B cell (primary cell): ENCODE results near the gene ENO1. TPM values are rescaled to one million over a fixed set of nuclear protein-coding genes. Genes with fewer than 3 reads are reported as not detected.
"Not testable (repeated sequence)": the region's sequence is repeated elsewhere in the genome, so short reads cannot be mapped to it uniquely, and the experiment has no call there.

ENCODE experiments used
- ATAC-seq: fragments of 200-7000 bp; cut with Tn5 transposase; one replicate; pipeline ENCODE4 v1.10.0; 2021; ENCODE audit warnings: low read depth, mild to moderate bottlenecking, moderate number of reproducible peaks, moderate library complexity
- CTCF ChIA-PET: fragments of 350-600 bp; sonication (Branson Sonifier 250); formaldehyde crosslinking; loops from one replicate; lab custom pipeline; 2021; ENCODE audit warnings: antibody characterized with exemption, inconsistent platforms; lab: Charles Lee
- POLR2A ChIA-PET: fragments of 350-600 bp; sonication (Branson Sonifier 250); formaldehyde crosslinking; loops from one replicate; lab custom pipeline; 2021; ENCODE audit warnings: antibody characterized with exemption; lab: Charles Lee
- DNase-seq: peaks from one replicate; pipeline ENCODE4 v3.0.0; 2013
- H2AFZ ChIP-seq: 2 replicates; pipeline ENCODE4 v1.6.1; 2012; ENCODE audit warnings: mild to moderate bottlenecking, low read depth, low read length; ENCODE audit not compliant: insufficient read depth, poor library complexity, severe bottlenecking
- H3K27ac ChIP-seq, 2 donors: 1 replicate in 1 of 2; 2 replicates in 1 of 2; pipeline ENCODE4 v1.5.1; 2012 to 2013; ENCODE audit warnings: low read length in 2 of 2, mild to moderate bottlenecking in 2 of 2, moderate library complexity in 1 of 2
- H3K27me3 ChIP-seq, 4 experiments: fragments of 200-600 bp in 1 of 4; sonication (generic) in 1 of 4; replicated peaks in 1 of 4; 1 replicate in 2 of 4; 2 replicates in 2 of 4; pipeline versions ENCODE4 v1.6.1 to v1.7.0; 2013 to 2016; ENCODE audit warnings: low read length in 3 of 4, mild to moderate bottlenecking in 2 of 4, mixed read lengths in 1 of 4, moderate library complexity in 1 of 4; ENCODE audit not compliant: insufficient read depth in 4 of 4, control insufficient read depth in 3 of 4; ENCODE audit errors: control extremely low read depth in 1 of 4
- H3K36me3 ChIP-seq, 2 experiments: replicated peaks in 1 of 2; 1 replicate in 1 of 2; 2 replicates in 1 of 2; pipeline versions ENCODE4 v1.6.1 to v1.7.1; 2013; ENCODE audit warnings: low read length in 1 of 2; ENCODE audit not compliant: insufficient read depth in 2 of 2, control insufficient read depth in 1 of 2; ENCODE audit errors: control extremely low read depth in 1 of 2, extremely low read depth in 1 of 2
- H3K4me1 ChIP-seq, 2 donors: fragments of 200-600 bp in 1 of 2; sonication (generic) in 1 of 2; 1 replicate in 1 of 2; 2 replicates in 1 of 2; pipeline versions ENCODE4 v1.5.1 to v1.6.1; 2013 to 2017; ENCODE audit warnings: low read length in 2 of 2; ENCODE audit not compliant: control insufficient read depth in 2 of 2, insufficient read depth in 2 of 2
- H3K4me2 ChIP-seq: replicated peaks from 2 replicates; pipeline ENCODE3; 2012; ENCODE audit warnings: mild to moderate bottlenecking, low read depth, low read length; ENCODE audit not compliant: poor library complexity, severe bottlenecking
- H3K4me3 ChIP-seq, 5 experiments: fragments of 200-600 bp in 1 of 5; sonication (generic) in 1 of 5; 1 replicate in 3 of 5; 2 replicates in 2 of 5; pipeline versions ENCODE4 v1.5.1 to v1.7.0; 2011 to 2016; ENCODE audit warnings: low read length in 4 of 5, mild to moderate bottlenecking in 4 of 5, low read depth in 2 of 5, control low read depth in 1 of 5, moderate library complexity in 1 of 5; ENCODE audit not compliant: insufficient read depth in 1 of 5; ENCODE audit errors: control extremely low read depth in 1 of 5, extremely low read depth in 1 of 5
- H3K79me2 ChIP-seq: fragments of 200-600 bp; sonication (generic); one replicate; pipeline ENCODE4 v1.6.0; 2016; ENCODE audit warnings: low read length; ENCODE audit not compliant: control insufficient read depth, insufficient read depth
- H3K9ac ChIP-seq: fragments of 200-600 bp; sonication (generic); 2 replicates; pipeline ENCODE4 v1.6.1; 2017; ENCODE audit warnings: mild to moderate bottlenecking, low read length, moderate library complexity
- H3K9me3 ChIP-seq, 3 donors: one replicate each; pipeline versions ENCODE4 v1.6.1 to v1.7.1; 2013; ENCODE audit warnings: low read length in 2 of 3; ENCODE audit not compliant: control insufficient read depth in 2 of 3, insufficient read depth in 1 of 3; ENCODE audit errors: control extremely low read depth in 1 of 3
- H4K20me1 ChIP-seq: 2 replicates; pipeline ENCODE4 v1.6.0; 2012; ENCODE audit warnings: mild to moderate bottlenecking, low read length; ENCODE audit not compliant: insufficient read depth, control insufficient read depth, poor library complexity, severe bottlenecking
- H3K27ac Mint-ChIP-seq: one replicate; pipeline ENCODE4 v1.8.0; 2021; ENCODE audit warnings: mixed read lengths
- H3K27me3 Mint-ChIP-seq: one replicate; pipeline ENCODE4 v1.8.0; 2021; ENCODE audit warnings: mixed read lengths
- H3K4me1 Mint-ChIP-seq: one replicate; pipeline ENCODE4 v1.8.0; 2021; ENCODE audit warnings: mixed read lengths
- H3K4me3 Mint-ChIP-seq: one replicate; pipeline ENCODE4 v1.8.0; 2021; ENCODE audit warnings: mixed read lengths
- H3K9me3 Mint-ChIP-seq: one replicate; pipeline ENCODE4 v1.8.0; 2022; ENCODE audit warnings: mixed read lengths; ENCODE audit not compliant: insufficient read depth
- CTCF ChIP-seq: fragments of 200-600 bp; IDR thresholded peaks from one replicate; pipeline ENCODE4 v1.8.0; 2022; ENCODE audit warnings: antibody characterized with exemption, mild to moderate bottlenecking
- EZH2 ChIP-seq: IDR thresholded peaks from 2 replicates; pipeline ENCODE4 v1.6.1; 2012; ENCODE audit warnings: borderline replicate concordance, low read depth, mild to moderate bottlenecking, moderate library complexity, low read length; ENCODE audit not compliant: insufficient read depth, poor library complexity, severe bottlenecking
- WGBS: methylation state at CpG from one replicate; pipeline ENCODE4 v1.1.5; 2013; ENCODE audit warnings: missing lambda C conversion rate; ENCODE audit not compliant: insufficient coverage; 5-methylcytosine and 5-hydroxymethylcytosine counted together
- intact Hi-C: fragments of 100-400 bp; cut with micrococcal nuclease; formaldehyde crosslinking; loops from one replicate; pipeline ENCODE4 v1.10.0; 2022
- polyA plus RNA-seq: library from polyadenylated mRNA; depleted of rRNA; stranded (reverse); fragments of >200 nt; gene quantifications from 2 replicates; pipeline ENCODE4 v1.2.3, GENCODE V29; 2012
- total RNA-seq, 2 donors: library from RNA; stranded (reverse); fragments of 120-200 nt in 1 of 2; gene quantifications; 1 replicate in 1 of 2; 2 replicates in 1 of 2; pipeline versions ENCODE4 v1.2.3 to v1.2.4, GENCODE V29; 2013 to 2022

Gene ENO1
- total and polyA plus RNA-seq, 2 donors (not counting 1 experiment from before 2014, with no cell fraction given): 193 to 237 TPM

DNA sequence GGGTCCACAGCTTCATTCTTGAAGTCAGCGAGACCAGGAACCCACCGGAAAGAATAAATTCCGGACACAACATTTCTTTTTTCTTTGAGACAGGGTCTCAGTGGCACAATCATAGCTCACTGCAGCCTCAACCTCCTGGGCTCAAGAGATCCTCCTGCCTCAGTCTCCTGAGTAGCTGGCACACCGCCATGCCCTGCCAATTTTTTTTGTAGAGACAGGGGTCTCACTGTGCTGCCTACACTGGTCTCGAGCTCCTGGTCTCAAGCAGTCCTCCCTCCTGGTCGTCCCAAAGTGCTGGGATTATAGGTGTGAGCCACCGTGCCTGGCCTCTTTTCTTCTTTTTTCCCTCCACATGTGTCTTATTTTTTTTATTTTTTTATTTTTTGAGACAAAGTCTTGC lies 20.6 kb upstream of the ENO1 start:
- Histone ChIP-seq H3K4me3 (no peak overlapping the region), H3K4me2 (no peak overlapping the region), H3K9ac (no peak overlapping the region), H3K27ac (no peak overlapping the region), H3K9me3 (peaks cover 0 to 7% (median 2%) of the 10 kb centered on the region in 3 donors), H4K20me1 (no peaks in the 10 kb centered on the region), H2AFZ (no peak overlapping the region), H3K27me3 (peaks cover 0 to 3% (median 0%) of the 10 kb centered on the region in 4 experiments), H3K36me3 (no peaks in the 10 kb centered on the region), H3K79me2 (no peaks in the 10 kb centered on the region), H3K4me1 (no peaks in the 10 kb centered on the region)
- 83% methylated on average over 4 of the region's 7 CpGs for WGBS
- Mint-ChIP-seq H3K4me1 (no peaks in the 10 kb centered on the region), H3K27ac (no peak overlapping the region), H3K27me3 (no peaks in the 10 kb centered on the region), H3K4me3 (no peak overlapping the region), H3K9me3 (no peaks in the 10 kb centered on the region)
- TF ChIP-seq CTCF (no peak), EZH2 (no peak)
- DNase-seq (no peak), ATAC-seq (no peak)
- intact Hi-C loops: no loop called here
- ChIA-PET CTCF (no interaction called here), POLR2A (no interaction called here)

GRCh38 chr1:8898418-8898817 lies 19.9 kb upstream of the ENO1 start:
- H3K4me3 Mint-ChIP-seq, H3K27ac ChIP-seq, H3K4me3 ChIP-seq, CTCF ChIA-PET, H3K4me1 Mint-ChIP-seq, H3K79me2 ChIP-seq, H3K9me3 ChIP-seq, H3K9me3 Mint-ChIP-seq, ATAC-seq, intact Hi-C loops, H4K20me1 ChIP-seq, H3K4me1 ChIP-seq, H3K27me3 Mint-ChIP-seq, DNase-seq, H3K27me3 ChIP-seq, POLR2A ChIA-PET, H3K9ac ChIP-seq, H3K27ac Mint-ChIP-seq, H3K4me2 ChIP-seq, H3K36me3 ChIP-seq, H2AFZ ChIP-seq: not testable (repeated sequence)
- 86% methylated on average over 4 of the region's 5 CpGs for WGBS

DNA sequence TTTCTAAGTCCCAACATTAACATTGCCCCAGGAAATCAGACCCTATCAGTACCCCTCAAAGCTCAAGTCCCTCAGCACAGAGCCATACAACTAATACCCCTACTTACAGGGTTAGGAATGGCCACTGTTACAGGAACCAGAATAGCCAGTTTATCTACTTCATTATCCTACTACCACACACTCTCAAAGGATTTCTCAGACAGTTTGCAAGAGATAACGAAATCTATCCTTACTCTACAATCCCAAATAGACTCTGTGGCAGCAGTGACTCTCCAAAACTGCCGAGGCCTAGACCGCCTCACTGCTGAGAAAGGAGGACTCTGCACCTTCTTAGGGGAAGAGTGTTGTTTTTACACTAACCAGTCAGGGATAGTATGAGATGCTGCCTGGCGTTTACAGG lies 19.0 kb upstream of the ENO1 start:
- H3K4me3 Mint-ChIP-seq, intact Hi-C loops, H3K79me2 ChIP-seq, POLR2A ChIA-PET, H3K36me3 ChIP-seq, H3K27ac Mint-ChIP-seq, ATAC-seq, CTCF ChIA-PET, H4K20me1 ChIP-seq, H3K4me2 ChIP-seq, H3K27ac ChIP-seq, DNase-seq, H3K27me3 Mint-ChIP-seq, H3K9me3 ChIP-seq, H3K27me3 ChIP-seq, H3K4me3 ChIP-seq, H3K9ac ChIP-seq, H3K9me3 Mint-ChIP-seq, H3K4me1 Mint-ChIP-seq, H3K4me1 ChIP-seq, H2AFZ ChIP-seq: not testable (repeated sequence)
- WGBS: 100% methylated on average over 1 of the region's 4 CpGs
